IMR-90 (cell line): ENCODE results near the gene TAS2R14.

Experiments used
- CEBPB ChIP-seq: IDR thresholded peaks from 2 replicates; pipeline ENCODE4 v1.6.1; 2012; ENCODE audit warnings: low read depth, low read length, improper control_type of control experiment
- CHD1 ChIP-seq: IDR thresholded peaks from 2 replicates; pipeline ENCODE4 v1.6.1; 2012; ENCODE audit warnings: low read depth, low read length, improper control_type of control experiment
- MAZ ChIP-seq: IDR thresholded peaks from 2 replicates; pipeline ENCODE4 v1.6.1; 2012; ENCODE audit warnings: low read depth, mild to moderate bottlenecking, low read length, improper control_type of control experiment, moderate library complexity, borderline replicate concordance
- MXI1 ChIP-seq: IDR thresholded peaks from 2 replicates; pipeline ENCODE4 v1.6.1; 2012; ENCODE audit warnings: low read depth, mild to moderate bottlenecking, low read length, moderate library complexity, borderline replicate concordance
- NFE2L2 ChIP-seq: fragments of 150-350 bp; IDR thresholded peaks from 2 replicates; pipeline ENCODE4 v1.6.1; 2016; ENCODE audit warnings: low read depth, mild to moderate bottlenecking, low read length
- POLR2A ChIP-seq: IDR thresholded peaks from 2 replicates; pipeline ENCODE4 v1.6.1; 2012; ENCODE audit warnings: mild to moderate bottlenecking, low read depth, low read length
- RAD21 ChIP-seq: IDR thresholded peaks from 2 replicates; pipeline ENCODE4 v1.6.1; 2012; ENCODE audit warnings: low read length, improper control_type of control experiment
- TF ChIP-seq, protein P1 (sequence below): conservative IDR thresholded peaks from 2 replicates; pipeline ENCODE4 v1.5.1; 2012; ENCODE audit warnings: mild to moderate bottlenecking, low read depth, low read length, improper control_type of control experiment
- TF ChIP-seq, protein P2 (sequence below): fragments of 150-350 bp; IDR thresholded peaks from 2 replicates; pipeline ENCODE4 v1.6.1; 2016; ENCODE audit warnings: low read depth, mild to moderate bottlenecking, low read length, moderate library complexity, borderline replicate concordance

- TF ChIP-seq, protein P1, sequence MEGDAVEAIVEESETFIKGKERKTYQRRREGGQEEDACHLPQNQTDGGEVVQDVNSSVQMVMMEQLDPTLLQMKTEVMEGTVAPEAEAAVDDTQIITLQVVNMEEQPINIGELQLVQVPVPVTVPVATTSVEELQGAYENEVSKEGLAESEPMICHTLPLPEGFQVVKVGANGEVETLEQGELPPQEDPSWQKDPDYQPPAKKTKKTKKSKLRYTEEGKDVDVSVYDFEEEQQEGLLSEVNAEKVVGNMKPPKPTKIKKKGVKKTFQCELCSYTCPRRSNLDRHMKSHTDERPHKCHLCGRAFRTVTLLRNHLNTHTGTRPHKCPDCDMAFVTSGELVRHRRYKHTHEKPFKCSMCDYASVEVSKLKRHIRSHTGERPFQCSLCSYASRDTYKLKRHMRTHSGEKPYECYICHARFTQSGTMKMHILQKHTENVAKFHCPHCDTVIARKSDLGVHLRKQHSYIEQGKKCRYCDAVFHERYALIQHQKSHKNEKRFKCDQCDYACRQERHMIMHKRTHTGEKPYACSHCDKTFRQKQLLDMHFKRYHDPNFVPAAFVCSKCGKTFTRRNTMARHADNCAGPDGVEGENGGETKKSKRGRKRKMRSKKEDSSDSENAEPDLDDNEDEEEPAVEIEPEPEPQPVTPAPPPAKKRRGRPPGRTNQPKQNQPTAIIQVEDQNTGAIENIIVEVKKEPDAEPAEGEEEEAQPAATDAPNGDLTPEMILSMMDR = no peak
- TF ChIP-seq CHD1 (no peak), NFE2L2 (no peak), POLR2A (no peak), MXI1 (no peak), MAZ (no peak), CEBPB (no peak), RAD21 (no peak)
- TF ChIP-seq, protein P2, sequence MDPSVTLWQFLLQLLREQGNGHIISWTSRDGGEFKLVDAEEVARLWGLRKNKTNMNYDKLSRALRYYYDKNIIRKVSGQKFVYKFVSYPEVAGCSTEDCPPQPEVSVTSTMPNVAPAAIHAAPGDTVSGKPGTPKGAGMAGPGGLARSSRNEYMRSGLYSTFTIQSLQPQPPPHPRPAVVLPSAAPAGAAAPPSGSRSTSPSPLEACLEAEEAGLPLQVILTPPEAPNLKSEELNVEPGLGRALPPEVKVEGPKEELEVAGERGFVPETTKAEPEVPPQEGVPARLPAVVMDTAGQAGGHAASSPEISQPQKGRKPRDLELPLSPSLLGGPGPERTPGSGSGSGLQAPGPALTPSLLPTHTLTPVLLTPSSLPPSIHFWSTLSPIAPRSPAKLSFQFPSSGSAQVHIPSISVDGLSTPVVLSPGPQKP = no peak
These were observed 4.1 kb upstream of the TAS2R14 start for GRCh38 chr12:10943167-10943566.
